Measurements from ENCODE around the gene MAGOH.

- TF ChIP-seq CTCF (IDR thresholded peaks at IDR 0.05 in 2 of 3, conservative IDR thresholded peaks at IDR 0.05 in 1 of 3; ENCODE audit: control insufficient read depth in 2 of 3, extremely low read depth in 1 of 3, insufficient read depth in 1 of 3, low read depth in 3 of 3, low read length in 3 of 3) (no peak), TAF1 (IDR thresholded peaks at IDR 0.05; ENCODE audit: borderline replicate concordance, low read depth, low read length) (no peak), SMC3 (IDR thresholded peaks at IDR 0.05; ENCODE audit: borderline replicate concordance, low read length) (no peak)
Observed at GRCh38 chr1:53241828-53242227, 3.5 kb upstream of the MAGOH start.

All from GM12878 (cell line).